ENCODE data around the gene GSTA2. TPM values are rescaled to one million over a fixed set of nuclear protein-coding genes. Genes with fewer than 3 reads are reported as not detected.

Gene GSTA2
- total and polyA plus RNA-seq, 7 donors: 0.04 TPM; not detected in 6

DNA sequence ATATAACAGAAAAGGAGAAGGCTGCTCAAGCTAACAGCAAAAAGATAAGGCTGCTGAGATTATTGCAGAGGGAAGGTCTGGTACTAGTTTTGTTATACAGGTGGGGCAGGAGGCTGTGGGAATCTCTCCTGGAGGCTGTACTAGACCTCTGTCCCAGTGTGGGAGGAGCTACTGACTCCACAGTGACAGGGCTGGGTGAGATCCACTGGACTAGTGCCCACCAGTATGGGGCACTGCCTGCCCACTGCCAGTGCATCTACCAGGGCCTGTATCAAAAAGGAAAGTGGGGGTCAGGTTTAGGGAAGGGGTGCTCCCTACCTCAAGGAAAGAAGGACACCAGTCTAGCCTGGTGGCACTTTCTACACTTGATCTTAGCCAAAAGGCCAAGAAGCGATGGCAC, 30.1 kb downstream of the GSTA2 start:
- no peaks in the 10 kb centered on the region for H3K4me1 ChIP-seq
- DNase-seq: no peak
- H3K27me3 ChIP-seq (ENCODE audit: insufficient read depth in 3 of 3, low read length in 2 of 3): no peaks in the 10 kb centered on the region
- H3K36me3 ChIP-seq (ENCODE audit: insufficient read depth in 1 of 2, low read depth in 1 of 2): no peaks in the 10 kb centered on the region
- TF ChIP-seq, protein P1, sequence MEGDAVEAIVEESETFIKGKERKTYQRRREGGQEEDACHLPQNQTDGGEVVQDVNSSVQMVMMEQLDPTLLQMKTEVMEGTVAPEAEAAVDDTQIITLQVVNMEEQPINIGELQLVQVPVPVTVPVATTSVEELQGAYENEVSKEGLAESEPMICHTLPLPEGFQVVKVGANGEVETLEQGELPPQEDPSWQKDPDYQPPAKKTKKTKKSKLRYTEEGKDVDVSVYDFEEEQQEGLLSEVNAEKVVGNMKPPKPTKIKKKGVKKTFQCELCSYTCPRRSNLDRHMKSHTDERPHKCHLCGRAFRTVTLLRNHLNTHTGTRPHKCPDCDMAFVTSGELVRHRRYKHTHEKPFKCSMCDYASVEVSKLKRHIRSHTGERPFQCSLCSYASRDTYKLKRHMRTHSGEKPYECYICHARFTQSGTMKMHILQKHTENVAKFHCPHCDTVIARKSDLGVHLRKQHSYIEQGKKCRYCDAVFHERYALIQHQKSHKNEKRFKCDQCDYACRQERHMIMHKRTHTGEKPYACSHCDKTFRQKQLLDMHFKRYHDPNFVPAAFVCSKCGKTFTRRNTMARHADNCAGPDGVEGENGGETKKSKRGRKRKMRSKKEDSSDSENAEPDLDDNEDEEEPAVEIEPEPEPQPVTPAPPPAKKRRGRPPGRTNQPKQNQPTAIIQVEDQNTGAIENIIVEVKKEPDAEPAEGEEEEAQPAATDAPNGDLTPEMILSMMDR (IDR thresholded peaks at IDR 0.05): no peak
- 100% methylated on average over 1 of the region's 1 CpG for WGBS, 3 donors
- H3K4me3 ChIP-seq: no peak overlapping the region
- ATAC-seq: no peak
- H3K9me3 ChIP-seq: no peaks in the 10 kb centered on the region
- H3K27ac ChIP-seq: no peak overlapping the region
- intact Hi-C loops (cut with DNase I): no loop called here

GRCh38 chr6:52731719-52732118, 31.6 kb downstream of the GSTA2 start:
- ATAC-seq: no peak

DNA sequence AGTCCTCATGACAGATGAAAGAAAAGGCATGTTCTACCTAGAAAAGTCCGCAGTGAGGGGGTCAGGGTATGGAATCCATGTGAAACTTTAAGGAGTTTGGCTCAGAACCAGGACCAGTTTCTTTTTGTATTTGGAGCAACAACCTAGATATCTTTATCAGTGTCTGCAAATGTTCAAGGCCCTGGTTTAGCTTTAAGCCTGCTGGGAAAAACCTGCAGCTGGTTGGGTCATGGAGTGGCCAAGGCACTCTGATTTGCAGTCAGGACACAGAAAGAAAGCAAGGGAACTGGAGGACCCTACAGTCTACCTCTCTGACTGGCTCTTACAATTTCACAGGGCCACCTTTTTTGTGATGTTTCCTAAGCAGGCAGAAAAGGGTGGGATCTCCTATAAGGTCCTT, 33.7 kb downstream of the GSTA2 start:
- TF ChIP-seq, protein P1 (IDR thresholded peaks at IDR 0.05): no peak
- H3K4me3 ChIP-seq: no peak overlapping the region
- ATAC-seq: no peak
- 84 to 94% (median 92%) methylated on average over 1 of the region's 1 CpG for WGBS, 3 donors
- no peaks in the 10 kb centered on the region for H3K4me1 ChIP-seq
- H3K9me3 ChIP-seq: no peaks in the 10 kb centered on the region
- no peak for DNase-seq
- no peaks in the 10 kb centered on the region for H3K36me3 ChIP-seq (ENCODE audit: insufficient read depth in 1 of 2, low read depth in 1 of 2)
- intact Hi-C loops (cut with DNase I): no loop called here
- H3K27me3 ChIP-seq (ENCODE audit: insufficient read depth in 3 of 3, low read length in 2 of 3): no peaks in the 10 kb centered on the region
- H3K27ac ChIP-seq: no peak overlapping the region

More at GRCh38 chr6:52731719-52732118, 31.6 kb downstream of the GSTA2 start:
- Histone ChIP-seq H3K27me3 (ENCODE audit: insufficient read depth in 3 of 3, low read length in 2 of 3) (no peaks in the 10 kb centered on the region), H3K27ac (no peak overlapping the region), H3K4me1 (no peaks in the 10 kb centered on the region), H3K4me3 (no peak overlapping the region), H3K36me3 (ENCODE audit: insufficient read depth in 1 of 2, low read depth in 1 of 2) (no peaks in the 10 kb centered on the region), H3K9me3 (no peaks in the 10 kb centered on the region)
- intact Hi-C loops (cut with DNase I): no loop called here
- WGBS, 3 donors: 53 to 70% (median 67%) methylated on average over 6 of the region's 6 CpGs
- TF ChIP-seq, protein P1 (IDR thresholded peaks at IDR 0.05): no peak
- DNase-seq: no peak

DNA sequence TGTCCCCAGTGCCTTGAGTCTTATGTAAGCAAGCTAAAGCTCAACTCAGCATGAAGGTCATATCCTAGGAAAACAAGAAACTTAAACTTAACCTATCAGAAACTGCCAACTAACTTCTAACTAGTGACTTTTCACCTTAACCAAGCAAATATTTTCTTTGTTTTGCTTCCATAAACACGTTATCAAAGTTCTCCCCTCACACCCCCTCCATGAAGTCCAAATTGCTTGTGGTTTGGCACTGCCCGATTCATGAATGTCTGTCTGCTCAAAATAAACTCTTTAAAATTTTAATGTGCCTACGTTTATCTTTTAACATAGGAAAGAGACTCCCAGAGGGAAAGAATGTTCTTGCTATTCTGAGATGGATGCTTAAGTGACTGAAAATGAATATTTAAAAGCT, 34.9 kb downstream of the GSTA2 start:
- H3K4me1 ChIP-seq: no peaks in the 10 kb centered on the region
- H3K27me3 ChIP-seq (ENCODE audit: insufficient read depth in 3 of 3, low read length in 2 of 3): no peaks in the 10 kb centered on the region
- 65 to 70% (median 65%) methylated on average over 3 of the region's 3 CpGs for WGBS, 3 donors
- no peak overlapping the region for H3K27ac ChIP-seq
- H3K36me3 ChIP-seq (ENCODE audit: insufficient read depth in 1 of 2, low read depth in 1 of 2): no peaks in the 10 kb centered on the region
- ATAC-seq (no peak), DNase-seq (no peak)
- no peaks in the 10 kb centered on the region for H3K9me3 ChIP-seq
- no peak overlapping the region for H3K4me3 ChIP-seq
- TF ChIP-seq, protein P1 (IDR thresholded peaks at IDR 0.05): no peak
- intact Hi-C loops (cut with DNase I): no loop called here

DNA sequence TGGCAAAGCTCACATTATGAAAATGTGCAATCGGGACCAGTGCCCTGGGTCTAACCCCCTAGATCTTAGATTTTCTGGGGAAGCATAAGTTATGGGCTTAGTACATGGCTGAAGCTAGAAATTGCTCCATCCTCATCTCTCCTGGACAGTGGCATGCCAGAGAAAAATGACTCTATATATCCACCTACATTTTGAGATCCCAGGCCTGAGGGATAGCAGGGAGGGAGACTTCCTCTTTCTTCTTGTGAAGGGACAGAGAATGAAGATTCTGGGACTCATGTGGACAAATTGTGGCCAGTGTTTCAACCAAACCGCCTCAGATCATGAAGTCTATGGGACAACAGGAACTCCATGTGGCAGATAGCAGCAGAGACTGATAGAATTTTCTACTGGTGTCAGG, 35.4 kb downstream of the GSTA2 start:
- intact Hi-C loops (cut with DNase I): no loop called here
- Histone ChIP-seq H3K4me1 (no peaks in the 10 kb centered on the region), H3K27me3 (ENCODE audit: insufficient read depth in 3 of 3, low read length in 2 of 3) (no peaks in the 10 kb centered on the region), H3K27ac (no peak overlapping the region), H3K9me3 (no peaks in the 10 kb centered on the region), H3K4me3 (no peak overlapping the region), H3K36me3 (ENCODE audit: insufficient read depth in 1 of 2, low read depth in 1 of 2) (no peaks in the 10 kb centered on the region)
- 88 to 96% (median 90%) methylated on average over 2 of the region's 2 CpGs for WGBS, 3 donors
- no peak for DNase-seq
- TF ChIP-seq, protein P1 (IDR thresholded peaks at IDR 0.05): no peak
- no peak for ATAC-seq

Data from psoas muscle (tissue), 8 donors.